ENCODE data around the gene AFP.

The AFP gene

GRCh38 chr4:73434311-73434710, 1.7 kb upstream of the AFP start:
- TF ChIP-seq CTCF (IDR thresholded peaks at IDR 0.05; ENCODE audit: insufficient read depth, low read length, poor library complexity, severe bottlenecking) (no peak), EZH2phosphoT487 (conservative IDR thresholded peaks at IDR 0.05; ENCODE audit: low read length) (no peak)
- no peak overlapping the region for H3K9ac ChIP-seq (ENCODE audit: low read length)
- H3K27me3 ChIP-seq (ENCODE audit: low read length): no peaks in the 10 kb centered on the region
- no peak overlapping the region for H3K27ac ChIP-seq (ENCODE audit: low read depth, low read length)
- H3F3A ChIP-seq (ENCODE audit: insufficient read depth): no peaks in the 10 kb centered on the region
- H4K20me1 ChIP-seq (ENCODE audit: low read depth, low read length): no peaks in the 10 kb centered on the region
- no peaks in the 10 kb centered on the region for H3K79me2 ChIP-seq (ENCODE audit: insufficient read depth, low read length)
- H3K9me2 ChIP-seq (replicated peaks; ENCODE audit: insufficient read depth, low read length): no peaks in the 10 kb centered on the region
- H3K4me3 ChIP-seq (ENCODE audit: insufficient read depth, low read length, poor library complexity, severe bottlenecking): no peak overlapping the region
- H2AFZ ChIP-seq (ENCODE audit: low read depth, low read length, severe bottlenecking): no peak overlapping the region
- H3K9me3 ChIP-seq (ENCODE audit: insufficient read depth, low read length): no peaks in the 10 kb centered on the region
- H3K36me3 ChIP-seq (ENCODE audit: low read length): no peaks in the 10 kb centered on the region
- no peak overlapping the region for H3K4me2 ChIP-seq (ENCODE audit: low read depth, low read length, poor library complexity, severe bottlenecking)

- Histone ChIP-seq H3K4me2 (ENCODE audit: low read depth, low read length, poor library complexity, severe bottlenecking) (no peak overlapping the region), H3K27ac (ENCODE audit: low read depth, low read length) (no peak overlapping the region), H3K36me3 (ENCODE audit: low read length) (no peaks in the 10 kb centered on the region), H3K4me3 (ENCODE audit: insufficient read depth, low read length, poor library complexity, severe bottlenecking) (no peak overlapping the region), H3K9ac (ENCODE audit: low read length) (no peak overlapping the region), H2AFZ (ENCODE audit: low read depth, low read length, severe bottlenecking) (no peak overlapping the region), H3K9me2 (replicated peaks; ENCODE audit: insufficient read depth, low read length) (no peaks in the 10 kb centered on the region), H3K27me3 (ENCODE audit: low read length) (no peaks in the 10 kb centered on the region), H3K9me3 (ENCODE audit: insufficient read depth, low read length) (no peaks in the 10 kb centered on the region), H4K20me1 (ENCODE audit: low read depth, low read length) (no peaks in the 10 kb centered on the region), H3F3A (ENCODE audit: insufficient read depth) (no peaks in the 10 kb centered on the region), H3K79me2 (ENCODE audit: insufficient read depth, low read length) (no peaks in the 10 kb centered on the region)
- TF ChIP-seq CTCF (IDR thresholded peaks at IDR 0.05; ENCODE audit: insufficient read depth, low read length, poor library complexity, severe bottlenecking) (no peak), EZH2phosphoT487 (conservative IDR thresholded peaks at IDR 0.05; ENCODE audit: low read length) (no peak)
These were observed 895 bp downstream of the AFP start for GRCh38 chr4:73436674-73437557.

- no peaks in the 10 kb centered on the region for H4K20me1 ChIP-seq (ENCODE audit: low read depth, low read length)
- H3K9ac ChIP-seq (ENCODE audit: low read length): no peak overlapping the region
- no peaks in the 10 kb centered on the region for H3K79me2 ChIP-seq (ENCODE audit: insufficient read depth, low read length)
- H2AFZ ChIP-seq (ENCODE audit: low read depth, low read length, severe bottlenecking): no peak overlapping the region
- H3K9me2 ChIP-seq (replicated peaks; ENCODE audit: insufficient read depth, low read length): no peaks in the 10 kb centered on the region
- no peaks in the 10 kb centered on the region for H3K36me3 ChIP-seq (ENCODE audit: low read length)
- H3K9me3 ChIP-seq (ENCODE audit: insufficient read depth, low read length): no peaks in the 10 kb centered on the region
- no peak overlapping the region for H3K4me3 ChIP-seq (ENCODE audit: insufficient read depth, low read length, poor library complexity, severe bottlenecking)
- no peaks in the 10 kb centered on the region for H3F3A ChIP-seq (ENCODE audit: insufficient read depth)
- no peak overlapping the region for H3K4me2 ChIP-seq (ENCODE audit: low read depth, low read length, poor library complexity, severe bottlenecking)
- TF ChIP-seq EZH2phosphoT487 (conservative IDR thresholded peaks at IDR 0.05; ENCODE audit: low read length) (no peak), CTCF (IDR thresholded peaks at IDR 0.05; ENCODE audit: insufficient read depth, low read length, poor library complexity, severe bottlenecking) (no peak)
- no peak overlapping the region for H3K27ac ChIP-seq (ENCODE audit: low read depth, low read length)
- no peaks in the 10 kb centered on the region for H3K27me3 ChIP-seq (ENCODE audit: low read length)
These were observed 1.5 kb downstream of the AFP start for GRCh38 chr4:73437558-73437956.
